HepG2 (cell line): ENCODE measurements around the gene WEE1. TPM values are rescaled to one million over a fixed set of nuclear protein-coding genes. Genes with fewer than 3 reads are reported as not detected.

Experiments
- AGO2 ChIP-seq: fragments of 200-400 bp; formaldehyde crosslinking; optimal IDR thresholded peaks from 2 replicates; pipeline ENCODE3; 2017; ENCODE audit warnings: mild to moderate bottlenecking, low read depth, low read length, moderate library complexity
- CCDC6 ChIP-seq: sonication (generic); formaldehyde crosslinking; IDR thresholded peaks from 2 replicates; pipeline ENCODE4 v1.8.1; 2022; ENCODE audit warnings: mild to moderate bottlenecking, missing genetic modification reagents, moderate library complexity
- CSRNP1 ChIP-seq: sonication (generic); formaldehyde crosslinking; IDR thresholded peaks from 2 replicates; pipeline ENCODE4 v1.8.1; 2023; ENCODE audit warnings: mild to moderate bottlenecking, missing genetic modification reagents
- EED ChIP-seq: sonication (generic); formaldehyde crosslinking; IDR thresholded peaks from 2 replicates; pipeline ENCODE4 v1.5.0; 2020; ENCODE audit warnings: mild to moderate bottlenecking, missing genetic modification reagents
- ELF1 ChIP-seq: sonication (generic); formaldehyde crosslinking; IDR thresholded peaks from 2 replicates; pipeline ENCODE4 v1.4.0; 2020; ENCODE audit warnings: missing genetic modification reagents
- LCORL ChIP-seq, 2 experiments: fragments of 450-650 bp in 1 of 2; sonication (generic) in 1 of 2; formaldehyde crosslinking in 1 of 2; IDR thresholded peaks; 2 replicates each; pipeline versions ENCODE4 v1.5.0 to v1.6.1; 2017 to 2020; ENCODE audit warnings: antibody characterized with exemption in 1 of 2, missing genetic modification reagents in 1 of 2
- MED8 ChIP-seq: sonication (generic); formaldehyde crosslinking; IDR thresholded peaks from 2 replicates; pipeline ENCODE4 v1.8.1; 2023; ENCODE audit warnings: mild to moderate bottlenecking, missing genetic modification reagents; ENCODE audit not compliant: insufficient replicate concordance
- PHB2 ChIP-seq: fragments of 450-650 bp; IDR thresholded peaks from 2 replicates; pipeline ENCODE4 v1.6.1; 2018; ENCODE audit not compliant: partially characterized antibody
- PRPF4 ChIP-seq: fragments of 200-400 bp; formaldehyde crosslinking; IDR thresholded peaks from 2 replicates; pipeline ENCODE4 v1.6.1; 2016; ENCODE audit warnings: low read length, low read depth; ENCODE audit not compliant: poor library complexity, severe bottlenecking
- THAP8 ChIP-seq: sonication (generic); formaldehyde crosslinking; IDR thresholded peaks from 2 replicates; pipeline ENCODE4 v1.5.1; 2020; ENCODE audit warnings: missing genetic modification reagents, mild to moderate bottlenecking, borderline replicate concordance
- UBTF ChIP-seq: sonication (generic); formaldehyde crosslinking; IDR thresholded peaks from 2 replicates; pipeline ENCODE4 v1.4.0; 2020; ENCODE audit warnings: mild to moderate bottlenecking, missing genetic modification reagents
- ZBTB20 ChIP-seq: sonication (generic); formaldehyde crosslinking; IDR thresholded peaks from 2 replicates; pipeline ENCODE4 v1.8.1; 2023; ENCODE audit warnings: missing genetic modification reagents, low read depth, mild to moderate bottlenecking, borderline replicate concordance
- ZNF253 ChIP-seq: sonication (generic); formaldehyde crosslinking; IDR thresholded peaks from 2 replicates; pipeline ENCODE4 v1.8.0; 2022; ENCODE audit warnings: mild to moderate bottlenecking, missing genetic modification reagents, borderline replicate concordance
- ZNF430 ChIP-seq: sonication (generic); formaldehyde crosslinking; IDR thresholded peaks from 2 replicates; pipeline ENCODE4 v1.9.0; 2021; ENCODE audit warnings: mild to moderate bottlenecking, missing genetic modification reagents
- ZNF431 ChIP-seq: sonication (generic); formaldehyde crosslinking; IDR thresholded peaks from 2 replicates; pipeline ENCODE4 v1.9.0; 2022; ENCODE audit warnings: missing genetic modification reagents, low read depth, mild to moderate bottlenecking, borderline replicate concordance
- ZNF761 ChIP-seq: sonication (generic); formaldehyde crosslinking; conservative IDR thresholded peaks from 2 replicates; pipeline ENCODE4 v1.4.0; 2020; ENCODE audit warnings: mild to moderate bottlenecking, missing genetic modification reagents
- ZSCAN25 ChIP-seq: sonication (generic); formaldehyde crosslinking; IDR thresholded peaks from 2 replicates; pipeline ENCODE4 v1.8.0; 2022; ENCODE audit warnings: mild to moderate bottlenecking, missing genetic modification reagents
- polyA plus RNA-seq, 8 experiments: library from polyadenylated mRNA; depleted of rRNA in 3 of 8; stranded (reverse) in 7 of 8; unstranded in 1 of 8; fragments of >200 nt; fragmentation: Illumina TruSeq in 4 of 8; extraction: Trizol in 4 of 8; gene quantifications; 2 replicates each; pipeline versions ENCODE4 v1.2.1 to v1.2.3, GENCODE V29; 2011 to 2016; ENCODE audit warnings: low read depth in 4 of 8, missing spikeins in 1 of 8, mixed read lengths in 1 of 8; ENCODE audit not compliant: insufficient read depth in 1 of 8
- total RNA-seq, 5 experiments: library from RNA; depleted of rRNA; stranded (reverse); fragments of >200 nt; fragmentation: Illumina TruSeq; extraction: Trizol; gene quantifications; 2 replicates each; pipeline ENCODE4 v1.2.3, GENCODE V29; 2016; ENCODE audit warnings: low read depth in 1 of 5
- TF ChIP-seq, protein P1 (sequence below): sonication (generic); formaldehyde crosslinking; IDR thresholded peaks from 2 replicates; pipeline ENCODE4 v1.5.0; 2020; ENCODE audit warnings: mild to moderate bottlenecking, missing genetic modification reagents, borderline replicate concordance
- TF ChIP-seq, protein P2 (sequence below): sonication (generic); IDR thresholded peaks from 2 replicates; pipeline ENCODE4 v1.6.1; 2016; ENCODE audit warnings: low read depth, borderline replicate concordance
- TF ChIP-seq, protein P3 (sequence below): sonication (generic); formaldehyde crosslinking; IDR thresholded peaks from 2 replicates; pipeline ENCODE4 v1.4.0; 2020; ENCODE audit warnings: mild to moderate bottlenecking, missing genetic modification reagents

Gene WEE1
- total and polyA plus RNA-seq, 2 of the 13 experiments (the other 11 are each of a cell fraction or from before 2014, with no cell fraction given): 31.4 to 63.7 TPM

DNA sequence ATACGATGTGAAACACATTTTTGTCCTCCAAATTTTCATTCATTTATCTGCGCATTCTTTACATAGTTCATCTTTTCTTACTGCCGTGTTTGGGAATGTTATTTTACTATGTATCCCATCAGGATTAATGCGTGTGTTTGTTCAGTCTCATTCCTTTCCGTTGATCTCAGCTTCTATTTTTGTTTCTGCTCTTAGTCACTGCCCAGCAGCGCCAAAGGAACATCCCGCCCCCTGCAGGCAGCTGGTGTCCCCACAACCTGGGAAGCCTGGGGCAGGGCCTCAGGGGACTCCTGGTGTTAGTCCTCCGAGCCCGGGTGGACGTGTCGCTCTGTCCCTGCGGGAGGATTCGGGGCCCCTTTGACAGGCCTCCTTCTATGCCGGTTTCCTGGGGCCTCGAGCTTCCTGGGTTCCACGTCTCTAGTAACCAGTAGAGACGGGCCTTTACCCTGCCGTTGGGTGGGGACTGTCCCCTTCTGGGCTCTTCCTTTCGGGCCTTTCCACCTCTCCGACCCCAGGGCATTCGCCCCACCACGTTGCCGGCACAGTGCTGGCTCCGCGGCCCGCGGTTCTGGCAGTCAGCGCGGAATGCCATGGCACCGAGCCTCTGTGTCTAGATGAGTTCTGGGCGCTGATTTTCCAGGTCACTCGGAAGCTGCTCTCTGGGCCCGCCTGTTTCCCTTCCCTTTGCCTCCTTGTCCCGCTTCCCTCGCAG lies 39.8 kb downstream of the WEE1 start (continued):
- TF ChIP-seq UBTF (CRISPR knock-in tag): no peak; the same call in none of the 2 replicates
- TF ChIP-seq THAP8: no peak
- TF ChIP-seq CCDC6 (CRISPR knock-in tag): no peak; the same call in none of the 2 replicates
- TF ChIP-seq AGO2: no peak
- TF ChIP-seq CSRNP1 (CRISPR knock-in tag): no peak
- TF ChIP-seq LCORL (IDR thresholded peaks at IDR 0.05): peak; percentile 60; the same call in 1 of the 2 replicates
- peak; percentile 85 for TF ChIP-seq LCORL (CRISPR knock-in tag; IDR thresholded peaks at IDR 0.05)
- TF ChIP-seq PHB2: no peak
- TF ChIP-seq ZNF253 (CRISPR knock-in tag): no peak
- TF ChIP-seq, protein P1, sequence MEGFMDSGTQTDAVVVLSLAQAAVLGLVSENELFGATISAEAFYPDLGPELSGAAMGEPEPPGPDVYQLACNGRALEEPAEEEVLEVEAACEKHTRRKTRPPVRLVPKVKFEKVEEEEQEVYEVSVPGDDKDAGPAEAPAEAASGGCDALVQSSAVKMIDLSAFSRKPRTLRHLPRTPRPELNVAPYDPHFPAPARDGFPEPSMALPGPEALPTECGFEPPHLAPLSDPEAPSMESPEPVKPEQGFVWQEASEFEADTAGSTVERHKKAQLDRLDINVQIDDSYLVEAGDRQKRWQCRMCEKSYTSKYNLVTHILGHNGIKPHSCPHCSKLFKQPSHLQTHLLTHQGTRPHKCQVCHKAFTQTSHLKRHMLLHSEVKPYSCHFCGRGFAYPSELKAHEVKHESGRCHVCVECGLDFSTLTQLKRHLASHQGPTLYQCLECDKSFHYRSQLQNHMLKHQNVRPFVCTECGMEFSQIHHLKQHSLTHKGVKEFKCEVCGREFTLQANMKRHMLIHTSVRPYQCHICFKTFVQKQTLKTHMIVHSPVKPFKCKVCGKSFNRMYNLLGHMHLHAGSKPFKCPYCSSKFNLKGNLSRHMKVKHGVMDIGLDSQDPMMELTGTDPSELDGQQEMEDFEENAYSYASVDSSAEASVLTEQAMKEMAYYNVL (CRISPR knock-in tag): no peak
- 0 out of 2 replicates have a peak, but pooled peaks have one; percentile 24 for TF ChIP-seq ZSCAN25 (CRISPR knock-in tag)
- 0 out of 2 replicates have a peak, but pooled peaks have one; percentile 47 for TF ChIP-seq EED
- TF ChIP-seq ZBTB20 (CRISPR knock-in tag): no peak; the same call in none of the 2 replicates
- 0 out of 2 replicates have a peak, but pooled peaks have one; percentile 2 for TF ChIP-seq ZNF430 (CRISPR knock-in tag)
- no peak for TF ChIP-seq PRPF4
- TF ChIP-seq, protein P2, sequence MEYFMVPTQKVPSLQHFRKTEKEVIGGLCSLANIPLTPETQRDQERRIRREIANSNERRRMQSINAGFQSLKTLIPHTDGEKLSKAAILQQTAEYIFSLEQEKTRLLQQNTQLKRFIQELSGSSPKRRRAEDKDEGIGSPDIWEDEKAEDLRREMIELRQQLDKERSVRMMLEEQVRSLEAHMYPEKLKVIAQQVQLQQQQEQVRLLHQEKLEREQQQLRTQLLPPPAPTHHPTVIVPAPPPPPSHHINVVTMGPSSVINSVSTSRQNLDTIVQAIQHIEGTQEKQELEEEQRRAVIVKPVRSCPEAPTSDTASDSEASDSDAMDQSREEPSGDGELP: peak; percentile 20; the same call in 1 of the 2 replicates
- peak; percentile 6; the same call in 1 of the 2 replicates for TF ChIP-seq ZNF761 (CRISPR knock-in tag)
- TF ChIP-seq ELF1 (CRISPR knock-in tag): peak; percentile 61
- TF ChIP-seq, protein P3, sequence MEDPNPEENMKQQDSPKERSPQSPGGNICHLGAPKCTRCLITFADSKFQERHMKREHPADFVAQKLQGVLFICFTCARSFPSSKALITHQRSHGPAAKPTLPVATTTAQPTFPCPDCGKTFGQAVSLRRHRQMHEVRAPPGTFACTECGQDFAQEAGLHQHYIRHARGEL (CRISPR knock-in tag): no peak
- TF ChIP-seq MED8 (CRISPR knock-in tag): no peak
- TF ChIP-seq ZNF431 (CRISPR knock-in tag): no peak
